ENCODE results near the gene CCL11. TPM values are rescaled to one million over a fixed set of nuclear protein-coding genes. Genes with fewer than 3 reads are reported as not detected.

Gene CCL11
- total and polyA plus RNA-seq, 2 of the 8 experiments (the other 6 are each of a cell fraction or from before 2014, with no cell fraction given), result not detected

GRCh38 chr17:34255841-34256240, 29.7 kb upstream of the CCL11 start:
- Histone ChIP-seq H3K9me3 (ENCODE audit: insufficient read depth in 2 of 2, low read depth in 1 of 2, low read length in 1 of 2) (no peaks in the 10 kb centered on the region), H3K4ac (replicated peaks; ENCODE audit: insufficient read length, low read depth, low read length) (no peak overlapping the region), H3K23me2 (ENCODE audit: low read depth, low read length) (peaks cover 6% of the 10 kb centered on the region; the same call in 1 of the 2 replicates), H2BK15ac (ENCODE audit: low read length) (no peak overlapping the region), H4K91ac (replicated peaks; ENCODE audit: insufficient read length, low read length) (no peak overlapping the region), H3K4me1 (replicated peaks in 1 of 4; ENCODE audit: control insufficient read depth in 3 of 4, insufficient read depth in 4 of 4, low read length in 3 of 4) (peaks cover 4 to 11% (median 7%) of the 10 kb centered on the region in 4 experiments; a peak in 6 of 7 replicates), H3K27ac (ENCODE audit: low read depth, low read length) (no peak overlapping the region), H3K27me3 (replicated peaks in 1 of 4; ENCODE audit: control insufficient read depth in 3 of 4, extremely low read depth in 1 of 4, insufficient read depth in 3 of 4, low read length in 3 of 4) (no peaks in the 10 kb centered on the region), H2BK120ac (replicated peaks; ENCODE audit: low read depth, low read length) (no peak overlapping the region), H3K14ac (ENCODE audit: insufficient read length) (no peak overlapping the region), H3K9ac (replicated peaks in 1 of 4; ENCODE audit: extremely low read depth in 1 of 4, low read depth in 3 of 4, low read length in 3 of 4) (no peak overlapping the region), H4K8ac (ENCODE audit: extremely low read depth, insufficient read depth, low read length) (no peak overlapping the region), H2BK12ac (ENCODE audit: low read depth, low read length) (peak overlapping the region; percentile 20; the same call in 1 of the 2 replicates), H2BK5ac (ENCODE audit: low read depth, low read length) (no peak overlapping the region), H3K23ac (ENCODE audit: insufficient read length) (no peak overlapping the region), H3K4me2 (ENCODE audit: insufficient read depth in 1 of 2, low read depth in 2 of 2, low read length in 2 of 2) (peak overlapping the region; percentile 74 to 94), H3K79me2 (ENCODE audit: control insufficient read depth in 1 of 2, insufficient read depth in 2 of 2, low read length in 2 of 2) (no peaks in the 10 kb centered on the region), H2AFZ (ENCODE audit: low read length) (no peak overlapping the region), H2BK20ac (ENCODE audit: low read length) (peak overlapping the region; percentile 52; the same call in 1 of the 2 replicates), H2AK5ac (ENCODE audit: low read depth, low read length) (0 out of 2 replicates have a peak overlapping the region, but pooled peaks have one; percentile 10), H3K4me3 (ENCODE audit: extremely low read depth in 1 of 4, insufficient read depth in 2 of 4, low read depth in 3 of 4, low read length in 4 of 4) (peak overlapping the region in 3 of 4 experiments; percentile 25 to 53 (median 45); a peak in 3 of 8 replicates), H3K36me3 (ENCODE audit: control insufficient read depth in 2 of 4, insufficient read depth in 4 of 4, low read length in 3 of 4) (no peaks in the 10 kb centered on the region), H4K5ac (ENCODE audit: insufficient read length, low read depth, low read length) (no peak overlapping the region), H3K79me1 (ENCODE audit: low read depth, low read length) (no peaks in the 10 kb centered on the region), H3K56ac (replicated peaks; ENCODE audit: insufficient read length, low read depth, low read length) (no peak overlapping the region), H4K20me1 (replicated peaks in 1 of 2; ENCODE audit: control insufficient read depth in 1 of 2, insufficient read depth in 2 of 2, low read length in 2 of 2) (no peaks in the 10 kb centered on the region), H3K18ac (ENCODE audit: extremely low read depth, low read length) (no peak overlapping the region)
- TF ChIP-seq KDM1A (IDR thresholded peaks at IDR 0.05; ENCODE audit: borderline replicate concordance, low read length) (peak; percentile 65; the same call in 1 of the 2 replicates), BRCA1 (IDR thresholded peaks at IDR 0.05; ENCODE audit: low read depth, low read length) (no peak)
- DNase-seq (ENCODE audit: low read depth in 1 of 2, low spot score in 2 of 2) (no peak), FAIRE-seq (no peak)
- 79% methylated on average over 1 of the region's 1 CpG; no CpG with 5 or more reads in 1 of the 2 experiments for WGBS, 2 experiments (ENCODE audit: extremely low coverage in 1 of 2, insufficient coverage in 1 of 2, insufficient read length in 1 of 2, insufficient replicate concordance in 2 of 2, low coverage in 1 of 2, low lambda C conversion rate in 2 of 2, missing lambda C conversion rate in 1 of 2)
- ChIA-PET CTCF (ENCODE audit: partially characterized antibody) (interaction anchor here (0.7 to 3.6 kb wide), 7 partner anchors 17 to 106 kb away, joined by 3 to 22 read pairs (median 5); partner anchors contain the start of gene CCL1), POLR2A (ENCODE audit: partially characterized antibody) (interaction anchor here (1.2 kb wide), 1 partner anchor 42 kb away, joined by 3 read pairs; no protein-coding TSS in a partner anchor)
